Stomach (tissue), 4 donors: Measurements from ENCODE around the gene IRF2BP2.
"Not testable (repeated sequence)": the region's sequence is repeated elsewhere in the genome, so short reads cannot be mapped to it uniquely, and the experiment has no call there.

Experiments used
- POLR2A ChIP-seq, 4 donors: fragments of 450-650 bp; IDR thresholded peaks; one replicate each; pipeline ENCODE4 v1.6.1; 2016; ENCODE audit warnings: antibody characterized with exemption in 4 of 4, control low read depth in 2 of 4, mild to moderate bottlenecking in 1 of 4, moderate library complexity in 1 of 4
- POLR2AphosphoS5 ChIP-seq, 3 donors: sonication (generic); formaldehyde crosslinking; IDR thresholded peaks; one replicate each; pipeline ENCODE4 v1.6.1; 2016; ENCODE audit warnings: antibody characterized with exemption in 3 of 3
- TF ChIP-seq, protein P1 (sequence below), 7 experiments: fragments of 450-650 bp in 4 of 7; fragments of 200-600 bp in 3 of 7; sonication (generic) in 3 of 7; IDR thresholded peaks; one replicate each; pipeline ENCODE4 v1.5.1; 2016 to 2019; ENCODE audit warnings: antibody characterized with exemption in 7 of 7, control low read depth in 2 of 7, mild to moderate bottlenecking in 1 of 7

DNA sequence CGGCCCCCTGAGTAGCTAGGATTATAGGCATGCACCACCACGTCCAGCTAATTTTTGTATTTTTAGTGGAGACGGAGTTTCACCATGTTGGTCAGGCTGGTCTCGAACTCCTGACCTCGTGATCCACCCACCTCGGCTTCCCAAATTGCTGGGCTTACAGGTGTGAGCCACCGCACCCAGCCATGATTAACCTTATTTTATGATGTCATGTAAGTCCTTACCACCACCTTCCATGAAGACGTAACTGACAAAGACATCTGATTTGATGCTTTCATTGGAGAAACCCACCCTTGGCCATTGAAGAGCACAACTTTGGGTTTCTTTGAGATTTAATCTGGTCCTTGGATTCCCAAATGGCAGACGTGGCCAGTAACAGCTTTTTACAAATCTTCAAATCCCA lies 24.9 kb upstream of the IRF2BP2 start:
- not testable (repeated sequence) for TF ChIP-seq POLR2A, POLR2AphosphoS5 (IDR thresholded peaks at IDR 0.05)
- TF ChIP-seq, protein P1, sequence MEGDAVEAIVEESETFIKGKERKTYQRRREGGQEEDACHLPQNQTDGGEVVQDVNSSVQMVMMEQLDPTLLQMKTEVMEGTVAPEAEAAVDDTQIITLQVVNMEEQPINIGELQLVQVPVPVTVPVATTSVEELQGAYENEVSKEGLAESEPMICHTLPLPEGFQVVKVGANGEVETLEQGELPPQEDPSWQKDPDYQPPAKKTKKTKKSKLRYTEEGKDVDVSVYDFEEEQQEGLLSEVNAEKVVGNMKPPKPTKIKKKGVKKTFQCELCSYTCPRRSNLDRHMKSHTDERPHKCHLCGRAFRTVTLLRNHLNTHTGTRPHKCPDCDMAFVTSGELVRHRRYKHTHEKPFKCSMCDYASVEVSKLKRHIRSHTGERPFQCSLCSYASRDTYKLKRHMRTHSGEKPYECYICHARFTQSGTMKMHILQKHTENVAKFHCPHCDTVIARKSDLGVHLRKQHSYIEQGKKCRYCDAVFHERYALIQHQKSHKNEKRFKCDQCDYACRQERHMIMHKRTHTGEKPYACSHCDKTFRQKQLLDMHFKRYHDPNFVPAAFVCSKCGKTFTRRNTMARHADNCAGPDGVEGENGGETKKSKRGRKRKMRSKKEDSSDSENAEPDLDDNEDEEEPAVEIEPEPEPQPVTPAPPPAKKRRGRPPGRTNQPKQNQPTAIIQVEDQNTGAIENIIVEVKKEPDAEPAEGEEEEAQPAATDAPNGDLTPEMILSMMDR (IDR thresholded peaks at IDR 0.05), result not testable (repeated sequence)
